Measurements from ENCODE around the gene CPPED1. TPM values are rescaled to one million over a fixed set of nuclear protein-coding genes. Genes with fewer than 3 reads are reported as not detected.

Gene CPPED1
- total RNA-seq, 1 donor from 2014 or later = 17.8 TPM

DNA sequence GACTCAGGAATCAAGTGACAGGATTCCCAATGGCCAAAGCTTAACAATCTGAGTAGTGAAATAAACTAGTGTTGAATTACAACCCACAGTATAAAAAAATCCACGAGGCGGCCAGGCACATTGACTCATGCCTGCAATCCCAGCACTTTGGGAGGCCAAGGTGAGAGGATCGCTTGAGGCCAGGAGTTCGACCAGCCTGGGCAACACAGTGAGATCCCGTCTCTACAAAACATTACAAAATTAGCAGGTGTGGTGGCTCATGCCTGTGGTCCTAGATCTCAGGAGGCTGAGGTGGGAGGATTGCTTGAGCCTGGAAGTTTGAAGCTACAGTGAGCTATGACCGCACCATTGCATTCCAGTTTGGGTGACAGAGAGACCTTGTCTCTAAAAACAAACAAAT, 133.8 kb downstream of the CPPED1 start:
- Mint-ChIP-seq H3K36me3 (ENCODE audit: unreplicated experiment) (peaks cover 11% of the 10 kb centered on the region), H3K27me3 (ENCODE audit: unreplicated experiment) (no peaks in the 10 kb centered on the region), H3K27ac (ENCODE audit: unreplicated experiment) (no peak overlapping the region), H3K9me3 (ENCODE audit: unreplicated experiment) (peaks cover 17% of the 10 kb centered on the region), H3K4me3 (ENCODE audit: unreplicated experiment) (no peak overlapping the region), H3K4me1 (ENCODE audit: unreplicated experiment) (peaks cover 9% of the 10 kb centered on the region)
- TF ChIP-seq, protein P1, sequence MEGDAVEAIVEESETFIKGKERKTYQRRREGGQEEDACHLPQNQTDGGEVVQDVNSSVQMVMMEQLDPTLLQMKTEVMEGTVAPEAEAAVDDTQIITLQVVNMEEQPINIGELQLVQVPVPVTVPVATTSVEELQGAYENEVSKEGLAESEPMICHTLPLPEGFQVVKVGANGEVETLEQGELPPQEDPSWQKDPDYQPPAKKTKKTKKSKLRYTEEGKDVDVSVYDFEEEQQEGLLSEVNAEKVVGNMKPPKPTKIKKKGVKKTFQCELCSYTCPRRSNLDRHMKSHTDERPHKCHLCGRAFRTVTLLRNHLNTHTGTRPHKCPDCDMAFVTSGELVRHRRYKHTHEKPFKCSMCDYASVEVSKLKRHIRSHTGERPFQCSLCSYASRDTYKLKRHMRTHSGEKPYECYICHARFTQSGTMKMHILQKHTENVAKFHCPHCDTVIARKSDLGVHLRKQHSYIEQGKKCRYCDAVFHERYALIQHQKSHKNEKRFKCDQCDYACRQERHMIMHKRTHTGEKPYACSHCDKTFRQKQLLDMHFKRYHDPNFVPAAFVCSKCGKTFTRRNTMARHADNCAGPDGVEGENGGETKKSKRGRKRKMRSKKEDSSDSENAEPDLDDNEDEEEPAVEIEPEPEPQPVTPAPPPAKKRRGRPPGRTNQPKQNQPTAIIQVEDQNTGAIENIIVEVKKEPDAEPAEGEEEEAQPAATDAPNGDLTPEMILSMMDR (IDR thresholded peaks at IDR 0.05) = no peak
- no peak for DNase-seq (ENCODE audit: extremely low spot score, unreplicated experiment)

- TF ChIP-seq, protein P1 (IDR thresholded peaks at IDR 0.05) = no peak
- Mint-ChIP-seq H3K4me1 (ENCODE audit: unreplicated experiment) (no peaks in the 10 kb centered on the region), H3K36me3 (ENCODE audit: unreplicated experiment) (peaks cover 24% of the 10 kb centered on the region), H3K4me3 (ENCODE audit: unreplicated experiment) (no peak overlapping the region), H3K27ac (ENCODE audit: unreplicated experiment) (no peak overlapping the region), H3K9me3 (ENCODE audit: unreplicated experiment) (peaks cover 17% of the 10 kb centered on the region), H3K27me3 (ENCODE audit: unreplicated experiment) (no peaks in the 10 kb centered on the region)
- DNase-seq (ENCODE audit: extremely low spot score, unreplicated experiment) = no peak
Measured at GRCh38 chr16:12667909-12668308, 135.8 kb downstream of the CPPED1 start.

GRCh38 chr16:12664164-12664733, 139.4 kb downstream of the CPPED1 start:
- DNase-seq (ENCODE audit: extremely low spot score, unreplicated experiment) = no peak
- peaks cover 17% of the 10 kb centered on the region for H3K9me3 Mint-ChIP-seq (ENCODE audit: unreplicated experiment)
- H3K27me3 Mint-ChIP-seq (ENCODE audit: unreplicated experiment) = no peaks in the 10 kb centered on the region
- H3K4me3 Mint-ChIP-seq (ENCODE audit: unreplicated experiment) = no peak overlapping the region
- H3K27ac Mint-ChIP-seq (ENCODE audit: unreplicated experiment) = no peak overlapping the region
- TF ChIP-seq, protein P1 (IDR thresholded peaks at IDR 0.05) = no peak
- peaks cover 26% of the 10 kb centered on the region for H3K36me3 Mint-ChIP-seq (ENCODE audit: unreplicated experiment)
- H3K4me1 Mint-ChIP-seq (ENCODE audit: unreplicated experiment) = no peaks in the 10 kb centered on the region

- Mint-ChIP-seq H3K36me3 (ENCODE audit: unreplicated experiment) (peaks cover 23% of the 10 kb centered on the region), H3K4me1 (ENCODE audit: unreplicated experiment) (no peaks in the 10 kb centered on the region), H3K27ac (ENCODE audit: unreplicated experiment) (no peak overlapping the region), H3K4me3 (ENCODE audit: unreplicated experiment) (no peak overlapping the region), H3K9me3 (ENCODE audit: unreplicated experiment) (peaks cover 6% of the 10 kb centered on the region), H3K27me3 (ENCODE audit: unreplicated experiment) (no peaks in the 10 kb centered on the region)
- DNase-seq (ENCODE audit: extremely low spot score, unreplicated experiment) = no peak
- TF ChIP-seq, protein P1 (IDR thresholded peaks at IDR 0.05) = no peak
Measured at GRCh38 chr16:12661656-12662172, 142.0 kb downstream of the CPPED1 start.

- Mint-ChIP-seq H3K27me3 (ENCODE audit: unreplicated experiment) (no peaks in the 10 kb centered on the region), H3K27ac (ENCODE audit: unreplicated experiment) (no peak overlapping the region), H3K9me3 (ENCODE audit: unreplicated experiment) (peaks cover 6% of the 10 kb centered on the region), H3K36me3 (ENCODE audit: unreplicated experiment) (peaks cover 21% of the 10 kb centered on the region), H3K4me3 (ENCODE audit: unreplicated experiment) (no peak overlapping the region), H3K4me1 (ENCODE audit: unreplicated experiment) (no peaks in the 10 kb centered on the region)
- TF ChIP-seq, protein P1 (IDR thresholded peaks at IDR 0.05) = no peak
- DNase-seq (ENCODE audit: extremely low spot score, unreplicated experiment) = no peak
Measured at GRCh38 chr16:12659871-12660270, 143.8 kb downstream of the CPPED1 start.

All from osteocyte (in vitro differentiated cells).